Testis (tissue), 2 donors: ENCODE results near the gene ZC3H7B.

ENCODE experiments used
- POLR2A ChIP-seq: fragments of 450-650 bp; IDR thresholded peaks from one replicate; pipeline ENCODE4 v1.6.1; 2017; ENCODE audit warnings: antibody characterized with exemption, mild to moderate bottlenecking, moderate library complexity
- TF ChIP-seq, protein P1 (sequence below), 3 experiments: fragments of 450-650 bp in 2 of 3; fragments of 200-600 bp in 1 of 3; sonication (generic) in 1 of 3; IDR thresholded peaks; one replicate each; pipeline ENCODE4 v1.5.1; 2016 to 2019; ENCODE audit warnings: antibody characterized with exemption in 3 of 3, mild to moderate bottlenecking in 2 of 3, moderate library complexity in 1 of 3

DNA sequence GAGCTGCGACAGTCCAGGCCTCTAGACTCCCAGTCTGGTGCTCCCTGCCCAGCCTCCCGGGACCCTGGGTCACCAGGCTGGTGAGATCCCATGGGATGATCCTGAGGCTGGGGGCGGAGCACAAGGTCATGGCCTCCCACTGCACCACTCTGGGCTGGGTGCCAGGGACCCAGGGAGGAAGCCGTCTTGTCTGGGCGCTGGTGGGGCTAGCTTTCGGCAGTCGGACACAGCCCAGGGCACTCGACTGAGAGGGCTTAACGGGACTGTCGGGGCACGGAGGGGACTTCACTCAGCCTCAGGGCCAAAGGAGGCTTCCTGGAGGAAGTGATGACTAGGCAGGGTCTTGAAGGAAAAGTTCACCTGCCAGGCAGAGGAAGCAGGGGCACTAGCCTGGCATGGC is 39.0 kb downstream of the ZC3H7B start:
- TF ChIP-seq, protein P1, sequence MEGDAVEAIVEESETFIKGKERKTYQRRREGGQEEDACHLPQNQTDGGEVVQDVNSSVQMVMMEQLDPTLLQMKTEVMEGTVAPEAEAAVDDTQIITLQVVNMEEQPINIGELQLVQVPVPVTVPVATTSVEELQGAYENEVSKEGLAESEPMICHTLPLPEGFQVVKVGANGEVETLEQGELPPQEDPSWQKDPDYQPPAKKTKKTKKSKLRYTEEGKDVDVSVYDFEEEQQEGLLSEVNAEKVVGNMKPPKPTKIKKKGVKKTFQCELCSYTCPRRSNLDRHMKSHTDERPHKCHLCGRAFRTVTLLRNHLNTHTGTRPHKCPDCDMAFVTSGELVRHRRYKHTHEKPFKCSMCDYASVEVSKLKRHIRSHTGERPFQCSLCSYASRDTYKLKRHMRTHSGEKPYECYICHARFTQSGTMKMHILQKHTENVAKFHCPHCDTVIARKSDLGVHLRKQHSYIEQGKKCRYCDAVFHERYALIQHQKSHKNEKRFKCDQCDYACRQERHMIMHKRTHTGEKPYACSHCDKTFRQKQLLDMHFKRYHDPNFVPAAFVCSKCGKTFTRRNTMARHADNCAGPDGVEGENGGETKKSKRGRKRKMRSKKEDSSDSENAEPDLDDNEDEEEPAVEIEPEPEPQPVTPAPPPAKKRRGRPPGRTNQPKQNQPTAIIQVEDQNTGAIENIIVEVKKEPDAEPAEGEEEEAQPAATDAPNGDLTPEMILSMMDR (IDR thresholded peaks at IDR 0.05), result no peak
- TF ChIP-seq POLR2A, result no peak
